ENCODE data around the gene FAM163B.

DNA sequence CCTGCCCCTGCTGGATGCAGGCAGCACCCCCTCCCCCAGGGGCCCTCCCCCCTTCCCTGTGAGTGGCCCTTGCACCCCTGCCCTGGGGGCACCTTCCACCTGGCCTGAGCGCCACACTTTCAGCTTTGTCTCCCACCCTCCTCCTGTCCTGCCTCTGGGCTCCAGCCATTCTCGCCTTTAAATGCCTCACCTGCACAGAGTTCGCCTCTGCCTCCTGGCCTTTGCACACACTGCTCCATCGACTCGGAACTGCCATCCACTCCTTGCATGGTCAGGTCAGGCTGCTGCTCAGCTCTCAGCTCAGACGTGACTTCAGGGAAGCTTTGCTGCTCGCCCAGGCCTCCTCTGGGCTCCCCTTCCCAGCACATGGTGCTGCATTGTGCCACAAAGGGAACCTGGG lies 10.2 kb downstream of the FAM163B start:
- TF ChIP-seq, protein P1, sequence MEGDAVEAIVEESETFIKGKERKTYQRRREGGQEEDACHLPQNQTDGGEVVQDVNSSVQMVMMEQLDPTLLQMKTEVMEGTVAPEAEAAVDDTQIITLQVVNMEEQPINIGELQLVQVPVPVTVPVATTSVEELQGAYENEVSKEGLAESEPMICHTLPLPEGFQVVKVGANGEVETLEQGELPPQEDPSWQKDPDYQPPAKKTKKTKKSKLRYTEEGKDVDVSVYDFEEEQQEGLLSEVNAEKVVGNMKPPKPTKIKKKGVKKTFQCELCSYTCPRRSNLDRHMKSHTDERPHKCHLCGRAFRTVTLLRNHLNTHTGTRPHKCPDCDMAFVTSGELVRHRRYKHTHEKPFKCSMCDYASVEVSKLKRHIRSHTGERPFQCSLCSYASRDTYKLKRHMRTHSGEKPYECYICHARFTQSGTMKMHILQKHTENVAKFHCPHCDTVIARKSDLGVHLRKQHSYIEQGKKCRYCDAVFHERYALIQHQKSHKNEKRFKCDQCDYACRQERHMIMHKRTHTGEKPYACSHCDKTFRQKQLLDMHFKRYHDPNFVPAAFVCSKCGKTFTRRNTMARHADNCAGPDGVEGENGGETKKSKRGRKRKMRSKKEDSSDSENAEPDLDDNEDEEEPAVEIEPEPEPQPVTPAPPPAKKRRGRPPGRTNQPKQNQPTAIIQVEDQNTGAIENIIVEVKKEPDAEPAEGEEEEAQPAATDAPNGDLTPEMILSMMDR (IDR thresholded peaks at IDR 0.05; ENCODE audit: insufficient read depth, low read length), result no peak
- TF ChIP-seq SPI1 (IDR thresholded peaks at IDR 0.05; ENCODE audit: borderline replicate concordance, low read depth), result no peak
